Stomach (tissue), 4 donors: Measurements from ENCODE around the gene NELL1.

Source experiments
- CTCF ChIP-seq, 7 experiments: fragments of 450-650 bp in 4 of 7; fragments of 200-600 bp in 3 of 7; sonication (generic) in 3 of 7; IDR thresholded peaks; one replicate each; pipeline ENCODE4 v1.5.1; 2016 to 2019; ENCODE audit warnings: antibody characterized with exemption in 7 of 7, control low read depth in 2 of 7, mild to moderate bottlenecking in 1 of 7
- EP300 ChIP-seq: sonication (generic); formaldehyde crosslinking; IDR thresholded peaks from one replicate; pipeline ENCODE4 v1.6.1; 2017; ENCODE audit warnings: antibody characterized with exemption
- POLR2A ChIP-seq, 4 donors: fragments of 450-650 bp; IDR thresholded peaks; one replicate each; pipeline ENCODE4 v1.6.1; 2016; ENCODE audit warnings: antibody characterized with exemption in 4 of 4, control low read depth in 2 of 4, mild to moderate bottlenecking in 1 of 4, moderate library complexity in 1 of 4
- POLR2AphosphoS5 ChIP-seq, 3 donors: sonication (generic); formaldehyde crosslinking; IDR thresholded peaks; one replicate each; pipeline ENCODE4 v1.6.1; 2016; ENCODE audit warnings: antibody characterized with exemption in 3 of 3

- TF ChIP-seq CTCF (IDR thresholded peaks at IDR 0.05) (no peak), EP300 (no peak), POLR2AphosphoS5 (IDR thresholded peaks at IDR 0.05) (no peak), POLR2A (IDR thresholded peaks at IDR 0.05) (no peak)
These were observed 371.2 kb downstream of the NELL1 start for GRCh38 chr11:21040630-21041029.
